ENCODE measurements around the gene FOXO1.

FOXO1 gene

DNA sequence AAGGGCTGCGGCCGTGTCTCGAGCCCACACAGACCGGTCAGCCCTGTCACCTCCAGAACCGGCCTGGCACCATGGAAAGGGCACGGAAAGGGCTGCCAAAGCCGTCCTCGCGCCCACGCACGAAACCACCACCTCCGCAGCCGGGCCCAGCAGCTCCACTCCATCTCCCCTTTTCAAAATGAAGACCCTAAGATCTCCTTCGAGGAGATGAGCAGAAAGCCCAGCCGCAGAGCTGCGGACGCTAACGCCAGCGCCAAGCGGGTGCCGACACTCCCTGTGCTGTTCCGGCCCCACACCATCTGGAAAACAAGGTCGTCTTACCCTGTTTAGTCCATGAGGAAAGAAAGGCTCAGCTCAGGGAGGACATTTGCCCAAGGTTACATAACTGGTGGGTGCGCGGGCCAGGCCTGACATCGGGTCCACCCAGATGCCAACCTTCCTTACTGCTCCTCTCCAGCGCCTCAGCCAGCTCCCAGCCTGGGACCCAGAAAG, 131.1 kb downstream of the FOXO1 start:
- DNase-seq (ENCODE audit: extremely low read depth, low read depth): no peak
- no peak for TF ChIP-seq CTCF (IDR thresholded peaks at IDR 0.05; ENCODE audit: low read depth, low read length)

GRCh38 chr13:40534456-40534855, 132.0 kb downstream of the FOXO1 start:
- no peak for TF ChIP-seq CTCF (IDR thresholded peaks at IDR 0.05; ENCODE audit: low read depth, low read length)
- DNase-seq (ENCODE audit: extremely low read depth, low read depth): no peak

GRCh38 chr13:40533072-40533471, 133.4 kb downstream of the FOXO1 start:
- no peak for DNase-seq (ENCODE audit: extremely low read depth, low read depth)
- no peak for TF ChIP-seq CTCF (IDR thresholded peaks at IDR 0.05; ENCODE audit: low read depth, low read length)

DNA sequence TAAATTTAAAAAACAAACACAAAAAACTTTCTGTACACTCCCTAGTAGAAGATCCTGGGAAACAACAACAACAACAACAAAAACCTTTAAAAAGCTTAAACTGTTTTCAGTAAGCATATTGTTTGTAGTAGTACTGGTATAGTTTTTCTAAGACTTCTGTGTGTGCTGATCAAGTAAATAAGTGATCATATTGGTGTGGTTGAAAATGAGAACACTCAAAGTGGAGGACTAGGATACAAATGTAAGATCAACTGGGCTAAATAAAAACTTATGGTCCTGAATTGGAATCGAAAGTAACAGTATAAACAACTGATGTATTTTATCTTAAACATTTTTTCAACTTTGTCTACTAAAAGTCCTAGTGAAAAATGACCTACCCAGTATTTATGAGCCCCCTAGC, 135.5 kb downstream of the FOXO1 start:
- no peak for DNase-seq (ENCODE audit: extremely low read depth, low read depth)
- TF ChIP-seq CTCF (IDR thresholded peaks at IDR 0.05; ENCODE audit: low read depth, low read length): no peak

DNA sequence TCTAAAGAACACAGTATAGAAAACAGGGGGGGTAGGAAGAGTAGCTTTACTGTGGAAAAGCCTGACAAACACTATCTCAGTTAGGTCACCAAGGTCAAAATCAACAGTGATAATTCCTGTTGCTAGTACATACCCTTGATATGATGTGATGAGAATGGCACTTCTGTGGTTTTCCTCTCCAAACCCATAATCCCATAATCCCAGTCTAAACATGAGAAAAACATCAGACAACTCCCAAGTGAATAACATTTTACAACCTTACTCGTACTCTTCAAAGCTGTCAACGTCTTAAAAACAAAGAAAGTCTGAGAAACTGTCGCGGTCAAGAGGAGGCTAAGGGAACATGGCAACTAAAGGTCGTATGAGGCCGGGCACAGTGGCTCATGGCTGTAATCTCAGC, 137.6 kb downstream of the FOXO1 start:
- DNase-seq (ENCODE audit: extremely low read depth, low read depth): no peak
- TF ChIP-seq CTCF (IDR thresholded peaks at IDR 0.05; ENCODE audit: low read depth, low read length): no peak

DNA sequence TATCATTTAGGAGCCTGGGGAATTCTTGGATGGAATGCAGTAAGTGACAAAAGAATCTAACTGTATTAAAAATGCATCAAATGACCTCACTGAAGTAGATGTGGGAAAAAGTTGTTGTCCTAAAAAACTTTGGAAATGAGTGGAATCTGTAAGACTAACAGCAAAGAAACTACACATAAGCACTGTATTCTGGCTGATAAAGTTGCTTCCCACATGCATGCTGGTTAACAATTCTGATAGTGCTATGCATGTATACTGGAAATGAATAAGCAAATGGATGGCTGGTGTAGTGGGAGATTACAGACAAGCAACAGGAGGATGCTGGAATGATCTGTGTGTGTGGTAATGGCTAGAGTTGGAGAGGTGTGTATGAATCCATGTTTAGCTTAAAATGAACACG, 138.5 kb downstream of the FOXO1 start:
- DNase-seq (ENCODE audit: extremely low read depth, low read depth): no peak
- no peak for TF ChIP-seq CTCF (IDR thresholded peaks at IDR 0.05; ENCODE audit: low read depth, low read length)

- no peak for DNase-seq (ENCODE audit: extremely low read depth, low read depth)
- TF ChIP-seq CTCF (IDR thresholded peaks at IDR 0.05; ENCODE audit: low read depth, low read length): no peak
Measured at GRCh38 chr13:40522282-40522681, 144.2 kb downstream of the FOXO1 start.

Measured in AG09319 (cell line).